Hepatic stellate cell (primary cell): ENCODE measurements around the gene COASY.

Experiments used
- DNase-seq: peaks from one replicate; pipeline ENCODE4 v3.0.0; 2011; ENCODE audit warnings: low spot score

Gene COASY

GRCh38 chr17:42613699-42614295 is 51.8 kb downstream of the COASY start:
- DNase-seq, result no peak
